Calu3 (cell line): Measurements from ENCODE around the gene CUL7. TPM values are rescaled to one million over a fixed set of nuclear protein-coding genes. Genes with fewer than 3 reads are reported as not detected.
A peak's percentile ranks its signal among the peaks of the same experiment; 100 is the strongest.

Experiments
- BruUV-seq: library from RNA; stranded (reverse); fragments of 400-500 nt; replicated peaks from 2 replicates; lab custom pipeline; 2021; lab: Mats Ljungman, UMichigan
- CTCF ChIA-PET: fragments of 300-600 bp; sonication (Branson Sonifier 250); formaldehyde crosslinking; loops from one replicate; lab custom pipeline; 2022; ENCODE audit warnings: antibody characterized with exemption; lab: Charles Lee
- DNase-seq: peaks from one replicate; pipeline ENCODE4 v3.0.0; 2022
- H3K27ac Mint-ChIP-seq: one replicate; pipeline ENCODE4 v1.8.0; 2022; ENCODE audit warnings: mixed read lengths; ENCODE audit not compliant: unreplicated experiment
- H3K27me3 Mint-ChIP-seq: one replicate; pipeline ENCODE4 v1.8.0; 2022; ENCODE audit warnings: mixed read lengths; ENCODE audit not compliant: unreplicated experiment
- H3K36me3 Mint-ChIP-seq: one replicate; pipeline ENCODE4 v1.8.0; 2022; ENCODE audit warnings: mild to moderate bottlenecking, moderate library complexity, mixed read lengths; ENCODE audit not compliant: insufficient read depth, unreplicated experiment
- H3K4me1 Mint-ChIP-seq: one replicate; pipeline ENCODE4 v1.8.0; 2022; ENCODE audit warnings: mild to moderate bottlenecking, low read depth, mixed read lengths; ENCODE audit not compliant: unreplicated experiment
- H3K4me3 Mint-ChIP-seq: one replicate; pipeline ENCODE4 v1.8.0; 2022; ENCODE audit warnings: mild to moderate bottlenecking, low read depth, moderate library complexity, mixed read lengths; ENCODE audit not compliant: unreplicated experiment
- H3K9me3 Mint-ChIP-seq: one replicate; pipeline ENCODE4 v1.8.0; 2022; ENCODE audit warnings: low read depth, mixed read lengths; ENCODE audit not compliant: unreplicated experiment
- CTCF ChIP-seq: fragments of 200-600 bp; IDR thresholded peaks from one replicate; pipeline ENCODE4 v1.8.0; 2022; ENCODE audit warnings: antibody characterized with exemption; ENCODE audit not compliant: unreplicated experiment
- intact Hi-C: fragments of 100-400 bp; cut with micrococcal nuclease; formaldehyde crosslinking; loops from one replicate; pipeline ENCODE4 v1.10.0; 2022; ENCODE audit not compliant: unreplicated experiment
- total RNA-seq: library from RNA; stranded (reverse); gene quantifications from 2 replicates; pipeline ENCODE4 v1.2.3, GENCODE V29; 2022

The CUL7 gene
- total RNA-seq, 1 experiment from 2014 or later: 25.5 TPM

- Mint-ChIP-seq H3K9me3 (no peaks in the 10 kb centered on the region), H3K27ac (no peak overlapping the region), H3K27me3 (no peaks in the 10 kb centered on the region), H3K36me3 (peaks cover 49% of the 10 kb centered on the region), H3K4me1 (peaks cover 25% of the 10 kb centered on the region), H3K4me3 (no peak overlapping the region)
- no TSS peak for BruUV-seq
- no peak for TF ChIP-seq CTCF
- CTCF ChIA-PET: interaction anchor here (0.6 kb wide), 1 partner anchor 66 kb away, joined by 4 read pairs; no protein-coding TSS in a partner anchor
- no peak for DNase-seq
- intact Hi-C loops: no loop called here
Measured at GRCh38 chr6:43016943-43017334, 36.7 kb downstream of the CUL7 start.

- no peak for TF ChIP-seq CTCF
- Mint-ChIP-seq H3K27me3 (no peaks in the 10 kb centered on the region), H3K27ac (no peak overlapping the region), H3K9me3 (no peaks in the 10 kb centered on the region), H3K36me3 (peaks cover 49% of the 10 kb centered on the region), H3K4me3 (peak overlapping the region; percentile 10), H3K4me1 (peaks cover 28% of the 10 kb centered on the region)
- intact Hi-C loops: no loop called here
- no peak for DNase-seq
- CTCF ChIA-PET: interaction anchor here (0.6 kb wide), 2 partner anchors 66 to 271 kb away, joined by 4 read pairs; partner anchors contain the start of gene TBCC
- BruUV-seq: no TSS peak
Measured at GRCh38 chr6:43016176-43016942, 37.3 kb downstream of the CUL7 start.

- no TSS peak for BruUV-seq
- DNase-seq: no peak
- H3K36me3 Mint-ChIP-seq: peaks cover 39% of the 10 kb centered on the region
- H3K4me3 Mint-ChIP-seq: peak overlapping the region; percentile 97
- no peaks in the 10 kb centered on the region for H3K9me3 Mint-ChIP-seq
- peak overlapping the region; percentile 85 for H3K27ac Mint-ChIP-seq
- intact Hi-C loops: no loop called here
- CTCF ChIA-PET: interaction anchor here (0.6 to 2.8 kb wide), 11 partner anchors 12 to 294 kb away, joined by 3 to 15 read pairs (median 4); partner anchors contain the start of genes CNPY3, CRIP3, CUL7 and KLC4
- TF ChIP-seq CTCF: no peak
- H3K4me1 Mint-ChIP-seq: peaks cover 28% of the 10 kb centered on the region
- no peaks in the 10 kb centered on the region for H3K27me3 Mint-ChIP-seq
Measured at GRCh38 chr6:43014434-43014909, 39.2 kb downstream of the CUL7 start.

GRCh38 chr6:43013843-43014433, 39.7 kb downstream of the CUL7 start, which contains the start of the genes KLHDC3 and MEA1:
KLHDC3 (plus strand) TSS chr6:43014249; CDS start chr6:43017193, 2,944 bp downstream.
MEA1 (minus strand) TSS chr6:43013946; CDS start chr6:43013813, 133 bp downstream.
- TF ChIP-seq CTCF: no peak
- DNase-seq: peak; percentile 100
- Mint-ChIP-seq H3K27ac (peak within 1 kb of the TSS; percentile 85), H3K4me1 (peaks cover 28% of the 10 kb centered on the region), H3K9me3 (no peaks in the 10 kb centered on the region), H3K36me3 (peaks cover 37% of the 10 kb centered on the region), H3K4me3 (peak within 1 kb of the TSS; percentile 97), H3K27me3 (no peaks in the 10 kb centered on the region)
- intact Hi-C loops: loop anchor here (2.0 kb wide), 1 partner anchor 17 kb away; no protein-coding TSS in a partner anchor
- CTCF ChIA-PET: interaction anchor here (0.6 to 2.8 kb wide), 12 partner anchors 11 to 295 kb away, joined by 3 to 15 read pairs (median 4); partner anchors contain the start of genes CNPY3, CRIP3, CUL7 and KLC4
- BruUV-seq: no TSS peak
